Renal cortex interstitium (tissue), 11 donors: ENCODE measurements around the gene LENEP. TPM values are rescaled to one million over a fixed set of nuclear protein-coding genes. Genes with fewer than 3 reads are reported as not detected.
"Not testable (repeated sequence)": the region's sequence is repeated elsewhere in the genome, so short reads cannot be mapped to it uniquely, and the experiment has no call there.

Experiments
- DNase-seq, 11 donors: peaks; one replicate each; pipeline ENCODE4 v3.0.0-alpha.2; 2013; ENCODE audit warnings: low read depth in 9 of 11, low spot score in 4 of 11; ENCODE audit errors: extremely low read depth in 1 of 11
- polyA plus RNA-seq, 3 donors: library from polyadenylated mRNA; unstranded; fragments of 120-200 nt; gene quantifications; one replicate each; pipeline ENCODE4 v1.2.1, GENCODE V29; 2013; ENCODE audit not compliant: insufficient read length in 3 of 3

Gene LENEP
- polyA plus RNA-seq, 3 donors: 0.42 to 1.6 (median 0.53) TPM

- DNase-seq: peak in 1 of 11 donors; percentile 27
Measured at GRCh38 chr1:154972517-154973343, 20.7 kb upstream of the LENEP start.

- DNase-seq: peak in 10 of 11 donors; percentile 83 to 96 (median 92)
Measured at GRCh38 chr1:154973344-154974101, 19.9 kb upstream of the LENEP start.

GRCh38 chr1:154974102-154974807, 19.1 kb upstream of the LENEP start, which contains the start of gene CKS1B:
CKS1B (plus strand) TSS chr1:154974681; CDS start chr1:154974746, 65 bp downstream.
- peak; percentile 98 to 100 (median 99) for DNase-seq

GRCh38 chr1:154974808-154975408, 18.5 kb upstream of the LENEP start:
- peak; percentile 90 to 100 (median 96) for DNase-seq

- DNase-seq: peak in 1 of 11 donors; percentile 42
Measured at GRCh38 chr1:154975409-154976059, 17.9 kb upstream of the LENEP start.

- DNase-seq: not testable (repeated sequence)
Measured at GRCh38 chr1:154977762-154978161, 15.6 kb upstream of the LENEP start.

- no peak for DNase-seq
Measured at GRCh38 chr1:154978360-154978759, 15.0 kb upstream of the LENEP start.

- DNase-seq: no peak
Measured at GRCh38 chr1:154982341-154982740, 11.0 kb upstream of the LENEP start.

GRCh38 chr1:154982897-154983648, 10.3 kb upstream of the LENEP start, which contains the start of gene FLAD1:
FLAD1 (plus strand) TSS chr1:154983344; CDS start chr1:154983695, 351 bp downstream.
- peak; percentile 96 to 100 (median 99) for DNase-seq

- DNase-seq: no peak
Measured at GRCh38 chr1:154983776-154984466, 9.5 kb upstream of the LENEP start.

- DNase-seq: not testable (repeated sequence)
Measured at GRCh38 chr1:154986736-154987135, 6.7 kb upstream of the LENEP start.

GRCh38 chr1:154987326-154987725, 6.1 kb upstream of the LENEP start:
- no peak for DNase-seq

GRCh38 chr1:154988058-154988954, 5.1 kb upstream of the LENEP start:
- no peak for DNase-seq

GRCh38 chr1:154989195-154989860, 4.1 kb upstream of the LENEP start:
- no peak for DNase-seq

GRCh38 chr1:154990276-154990675, 3.1 kb upstream of the LENEP start:
- no peak for DNase-seq
